IMR-90 (cell line): Measurements from ENCODE around the gene PLPPR3. TPM values are rescaled to one million over a fixed set of nuclear protein-coding genes. Genes with fewer than 3 reads are reported as not detected.
A peak's percentile ranks its signal among the peaks of the same experiment; 100 is the strongest.
"Not testable (repeated sequence)": the region's sequence is repeated elsewhere in the genome, so short reads cannot be mapped to it uniquely, and the experiment has no call there.

Source experiments
- ATAC-seq: fragments of 200-7000 bp; cut with Tn5 transposase; 2 replicates; pipeline ENCODE4 v1.9.1; 2020; ENCODE audit warnings: low read depth, mild to moderate bottlenecking, moderate library complexity
- BruUV-seq: library from RNA; stranded (reverse); fragments of 400-500 nt; replicated peaks from 2 replicates; lab custom pipeline; 2021; lab: Mats Ljungman, UMichigan
- CTCF ChIA-PET: fragments of 300-600 bp; formaldehyde crosslinking; extraction: SDS; loops from one replicate; lab custom pipeline; 2021; ENCODE audit warnings: antibody characterized with exemption; lab: Yijun Ruan, JAX
- POLR2A ChIA-PET: fragments of 300-600 bp; sonication (Branson Sonifier 250); formaldehyde crosslinking; loops from one replicate; lab custom pipeline; 2022; ENCODE audit warnings: antibody characterized with exemption; ENCODE audit not compliant: unreplicated experiment; lab: Charles Lee
- DNase-seq: peaks from one replicate; pipeline ENCODE4 v3.0.0; 2013
- H2AFZ ChIP-seq: replicated peaks from 2 replicates; pipeline ENCODE3; 2013; ENCODE audit warnings: low read length, mild to moderate bottlenecking; ENCODE audit not compliant: poor library complexity
- H2AK5ac ChIP-seq: 2 replicates; pipeline ENCODE4 v1.6.1; 2013; ENCODE audit warnings: low read depth, low read length, inconsistent platforms
- H2AK9ac ChIP-seq: replicated peaks from 2 replicates; pipeline ENCODE3; 2013; ENCODE audit warnings: mild to moderate bottlenecking, low read depth, low read length, moderate library complexity; ENCODE audit not compliant: poor library complexity
- H2BK120ac ChIP-seq: 2 replicates; pipeline ENCODE4 v1.6.1; 2013; ENCODE audit warnings: low read depth, low read length, inconsistent platforms
- H2BK15ac ChIP-seq: 3 replicates; pipeline ENCODE4 v1.6.1; 2013; ENCODE audit warnings: low read depth, low read length, inconsistent platforms
- H2BK20ac ChIP-seq: 2 replicates; pipeline ENCODE4 v1.6.1; 2013; ENCODE audit warnings: low read depth, mild to moderate bottlenecking, inconsistent platforms, low read length, moderate library complexity
- H2BK5ac ChIP-seq: 2 replicates; pipeline ENCODE4 v1.6.1; 2013; ENCODE audit warnings: mild to moderate bottlenecking, low read depth, low read length, inconsistent platforms; ENCODE audit not compliant: poor library complexity, severe bottlenecking
- H3K14ac ChIP-seq: replicated peaks from 2 replicates; pipeline ENCODE4 v1.6.1; 2013; ENCODE audit warnings: low read depth, low read length, inconsistent platforms
- H3K18ac ChIP-seq: 2 replicates; pipeline ENCODE4 v1.6.1; 2013; ENCODE audit warnings: low read depth, low read length, control low read depth
- H3K23ac ChIP-seq: 2 replicates; pipeline ENCODE4 v1.6.1; 2013; ENCODE audit warnings: low read depth, low read length, inconsistent platforms
- H3K27ac ChIP-seq: 2 replicates; pipeline ENCODE4 v1.5.1; 2013; ENCODE audit warnings: mild to moderate bottlenecking, control low read depth, low read length; ENCODE audit not compliant: insufficient read depth
- H3K27me3 ChIP-seq: 2 replicates; pipeline ENCODE4 v1.6.1; 2013; ENCODE audit warnings: low read length; ENCODE audit not compliant: control insufficient read depth, insufficient read depth
- H3K36me3 ChIP-seq: 2 replicates; pipeline ENCODE4 v1.6.1; 2013; ENCODE audit warnings: low read length, mixed read lengths; ENCODE audit not compliant: control insufficient read depth, insufficient read depth
- H3K4ac ChIP-seq: 2 replicates; pipeline ENCODE4 v1.6.1; 2013; ENCODE audit warnings: low read depth, low read length, inconsistent platforms
- H3K4me1 ChIP-seq: 2 replicates; pipeline ENCODE4 v1.6.1; 2013; ENCODE audit warnings: low read length, mixed read lengths; ENCODE audit not compliant: control insufficient read depth, insufficient read depth
- H3K4me2 ChIP-seq: 2 replicates; pipeline ENCODE4 v1.6.1; 2013; ENCODE audit warnings: low read depth, mild to moderate bottlenecking, control low read depth, low read length, moderate library complexity
- H3K4me3 ChIP-seq: 2 replicates; pipeline ENCODE4 v1.5.1; 2013; ENCODE audit warnings: low read depth, mild to moderate bottlenecking, control low read depth, low read length, moderate library complexity; ENCODE audit not compliant: insufficient read depth
- H3K56ac ChIP-seq: 2 replicates; pipeline ENCODE4 v1.6.1; 2013; ENCODE audit warnings: low read length, inconsistent platforms; ENCODE audit not compliant: insufficient read depth; ENCODE audit errors: extremely low read depth
- H3K79me1 ChIP-seq, 2 experiments: 2 replicates each; pipeline ENCODE4 v1.6.1; 2013; ENCODE audit warnings: low read length in 2 of 2, inconsistent platforms in 1 of 2, low read depth in 1 of 2
- H3K9ac ChIP-seq: 2 replicates; pipeline ENCODE4 v1.6.1; 2013; ENCODE audit warnings: low read depth, low read length, control low read depth
- H3K9me1 ChIP-seq: 2 replicates; pipeline ENCODE4 v1.6.1; 2013; ENCODE audit warnings: low read length, inconsistent platforms; ENCODE audit not compliant: insufficient read depth
- H3K9me3 ChIP-seq: 2 replicates; pipeline ENCODE4 v1.6.1; 2013; ENCODE audit warnings: low read length; ENCODE audit not compliant: control insufficient read depth, insufficient read depth
- H4K20me1 ChIP-seq: 2 replicates; pipeline ENCODE4 v1.6.1; 2013; ENCODE audit warnings: low read length, inconsistent platforms; ENCODE audit not compliant: insufficient read depth
- H4K5ac ChIP-seq: 2 replicates; pipeline ENCODE4 v1.6.1; 2013; ENCODE audit warnings: mild to moderate bottlenecking, low read depth, low read length, control low read depth
- H4K8ac ChIP-seq, 2 experiments: 2 replicates each; pipeline ENCODE4 v1.6.1; 2013; ENCODE audit warnings: low read depth in 2 of 2, low read length in 2 of 2, control low read depth in 1 of 2, inconsistent platforms in 1 of 2
- H4K91ac ChIP-seq: 2 replicates; pipeline ENCODE4 v1.6.1; 2013; ENCODE audit warnings: low read depth, low read length, inconsistent platforms; ENCODE audit not compliant: insufficient read depth
- CEBPB ChIP-seq: IDR thresholded peaks from 2 replicates; pipeline ENCODE4 v1.6.1; 2012; ENCODE audit warnings: low read depth, low read length, improper control_type of control experiment
- MAZ ChIP-seq: IDR thresholded peaks from 2 replicates; pipeline ENCODE4 v1.6.1; 2012; ENCODE audit warnings: low read depth, mild to moderate bottlenecking, low read length, improper control_type of control experiment, moderate library complexity, borderline replicate concordance
- NFE2L2 ChIP-seq: fragments of 150-350 bp; IDR thresholded peaks from 2 replicates; pipeline ENCODE4 v1.6.1; 2016; ENCODE audit warnings: low read depth, mild to moderate bottlenecking, low read length
- RAD21 ChIP-seq: IDR thresholded peaks from 2 replicates; pipeline ENCODE4 v1.6.1; 2012; ENCODE audit warnings: low read length, improper control_type of control experiment
- WGBS, 2 experiments: methylation state at CpG; one replicate each; pipeline versions ENCODE4 v1.1.5 to v1.1.7; 2013; ENCODE audit warnings: missing lambda C conversion rate in 2 of 2; ENCODE audit not compliant: insufficient read length in 1 of 2; ENCODE audit errors: extremely low coverage in 2 of 2; 5-methylcytosine and 5-hydroxymethylcytosine counted together
- dilution Hi-C: fragments of 300-500 bp; cut with HindIII; formaldehyde crosslinking; loops from one replicate; pipeline ENCODE4 v1.14.3; 2018; ENCODE audit warnings: low sequenced_read_pairs; ENCODE audit not compliant: unreplicated experiment
- in situ Hi-C: fragments of 300-500 bp; cut with MboI; formaldehyde crosslinking; loops from 3 replicates; pipeline ENCODE4 v1.14.3; 2019; ENCODE audit warnings: low sequenced_read_pairs, inconsistent platforms, mixed read lengths
- intact Hi-C: fragments of 100-400 bp; cut with micrococcal nuclease; formaldehyde crosslinking; loops from 2 replicates; pipeline ENCODE4 v1.10.0; 2022
- polyA plus RNA-seq, 3 experiments: library from polyadenylated mRNA; depleted of rRNA; stranded (reverse); fragments of >200 nt; gene quantifications; 2 replicates each; pipeline ENCODE4 v1.2.3, GENCODE V29; 2012; ENCODE audit warnings: low replicate concordance in 1 of 3
- total RNA-seq: library from RNA; depleted of rRNA; stranded (reverse); fragments of >200 nt; gene quantifications from 2 replicates; pipeline ENCODE4 v1.2.3, GENCODE V29; 2012

PLPPR3 gene
- total and polyA plus RNA-seq, 2 of the 4 experiments (the other 2 are of a cell fraction), result 0.36 to 1.2 TPM

DNA sequence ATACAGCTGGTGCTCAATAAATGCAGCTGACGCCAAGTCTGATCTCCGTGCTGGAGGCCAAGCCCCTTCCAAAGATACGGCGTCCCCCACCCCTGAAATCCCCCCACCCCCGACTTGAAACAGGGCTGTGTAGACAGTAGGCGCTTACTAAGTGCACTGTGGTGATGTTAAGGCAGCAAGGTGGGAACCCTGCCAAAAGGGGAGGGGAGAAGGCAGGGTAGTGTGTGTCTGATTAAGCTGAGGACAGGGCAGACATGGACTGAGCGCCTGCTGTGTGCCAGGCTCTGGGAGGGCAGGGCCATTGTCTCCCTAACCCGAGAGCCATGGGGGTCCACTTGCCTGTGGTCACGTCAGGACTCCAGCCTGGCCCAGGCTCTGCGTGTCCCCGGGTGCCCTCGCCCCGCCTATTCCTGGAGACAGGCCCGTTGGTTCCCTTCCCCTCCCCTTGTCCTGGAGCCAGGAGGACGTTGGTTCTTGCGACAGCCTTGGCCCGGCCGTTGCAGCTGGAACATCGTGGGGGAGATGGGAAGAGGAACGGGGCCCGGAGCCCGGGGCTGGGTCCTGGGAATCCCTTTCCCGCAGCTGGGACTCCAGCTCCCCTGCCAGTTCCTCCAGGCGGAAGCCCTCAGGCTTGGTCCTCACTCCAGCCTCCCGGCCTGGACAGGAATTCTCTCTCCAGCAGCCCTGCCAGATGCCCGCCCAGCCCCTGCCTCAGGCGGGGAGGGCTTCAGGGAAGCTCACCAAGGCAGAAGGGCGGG is 28.6 kb upstream of the PLPPR3 start:
- POLR2A ChIA-PET, result no interaction called here

DNA sequence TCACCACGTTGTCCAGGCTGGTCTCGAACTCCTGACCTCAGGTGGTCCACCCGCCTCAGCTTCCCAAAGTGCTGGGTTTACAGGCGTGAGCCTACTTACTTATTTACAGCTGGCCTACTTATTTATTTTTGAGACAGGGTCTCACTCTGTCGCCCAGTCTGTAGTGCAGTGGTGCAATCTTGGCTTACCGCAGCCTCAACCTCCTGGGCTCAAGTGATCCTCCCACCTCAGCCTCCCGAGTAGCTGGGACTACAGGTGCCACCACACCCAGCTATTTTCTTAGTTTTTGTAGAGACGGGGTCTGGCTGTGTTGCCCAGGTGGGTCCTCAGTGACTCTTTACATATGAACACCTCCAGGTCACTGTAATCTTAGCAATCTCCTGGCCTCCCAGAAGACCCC is 27.4 kb upstream of the PLPPR3 start:
- H4K20me1 ChIP-seq, H4K5ac ChIP-seq, H3K23ac ChIP-seq, H3K9ac ChIP-seq, H2AK5ac ChIP-seq, H3K14ac ChIP-seq, H3K4ac ChIP-seq, CTCF ChIA-PET, H3K79me1 ChIP-seq, H3K27ac ChIP-seq, H3K18ac ChIP-seq, H3K36me3 ChIP-seq, H2BK20ac ChIP-seq, BruUV-seq, H2BK120ac ChIP-seq, H2BK15ac ChIP-seq, H3K56ac ChIP-seq, H3K9me1 ChIP-seq, H3K4me3 ChIP-seq, H3K4me2 ChIP-seq, dilution Hi-C loops, H3K4me1 ChIP-seq, H4K91ac ChIP-seq, intact Hi-C loops, ATAC-seq, H2AFZ ChIP-seq, in situ Hi-C loops, DNase-seq, H3K9me3 ChIP-seq, H4K8ac ChIP-seq, H2BK5ac ChIP-seq: not testable (repeated sequence)
- WGBS, 2 experiments, result 83% methylated on average over 2 of the region's 8 CpGs; no CpG with 5 or more reads in 1 of the 2 experiments
- Histone ChIP-seq H2AK9ac (peak overlapping the region; percentile 52), H3K27me3 (peaks cover 11% of the 10 kb centered on the region)
- POLR2A ChIA-PET, result interaction anchor here (0.6 kb wide), 1 partner anchor 30 kb away, joined by 4 read pairs; no protein-coding TSS in a partner anchor

More for the DNA sequence above, 28.6 kb upstream of the PLPPR3 start:
- H3K9me1 ChIP-seq, result no peaks in the 10 kb centered on the region
- H4K8ac ChIP-seq, result peak overlapping the region; percentile 54 to 94; a peak in 3 of 4 replicates
- H3K4me2 ChIP-seq, result peak overlapping the region; percentile 23; the same call in 1 of the 2 replicates
- no peak overlapping the region for H3K4me3 ChIP-seq
- no peaks in the 10 kb centered on the region for H3K9me3 ChIP-seq
- ATAC-seq (peak; percentile 88), DNase-seq (peak; percentile 81)
- peak overlapping the region; percentile 89 for H2AFZ ChIP-seq
- peak overlapping the region; percentile 90 for H3K27ac ChIP-seq
- H3K14ac ChIP-seq, result peak overlapping the region; percentile 13; the same call in 1 of the 2 replicates
- CTCF ChIA-PET, result no interaction called here
- intact Hi-C loops, result loop anchor here (1.0 kb wide), 1 partner anchor 35 kb away; no protein-coding TSS in a partner anchor
- peak overlapping the region; percentile 56 for H3K18ac ChIP-seq
- peak overlapping the region; percentile 70 for H2BK5ac ChIP-seq
- H4K5ac ChIP-seq, result peak overlapping the region; percentile 68
- peak overlapping the region; percentile 95 for H2AK9ac ChIP-seq
- H2AK5ac ChIP-seq, result peak overlapping the region; percentile 88
- peak overlapping the region; percentile 84 for H3K4ac ChIP-seq
- in situ Hi-C loops, result no loop called here
- no peaks in the 10 kb centered on the region for H3K36me3 ChIP-seq
- H3K23ac ChIP-seq, result peak overlapping the region; percentile 84; the same call in 1 of the 2 replicates
- H3K9ac ChIP-seq, result peak overlapping the region; percentile 32
- peak overlapping the region; percentile 97; the same call in 2 of the 3 replicates for H2BK15ac ChIP-seq
- peak overlapping the region; percentile 90 for H4K91ac ChIP-seq
- no peaks in the 10 kb centered on the region for H4K20me1 ChIP-seq
- H3K4me1 ChIP-seq, result peaks cover 6% of the 10 kb centered on the region
- peak overlapping the region; percentile 47 for H3K56ac ChIP-seq
- H2BK20ac ChIP-seq, result peak overlapping the region; percentile 52; the same call in 1 of the 2 replicates
- 0% methylated on average over 1 of the region's 28 CpGs; no CpG with 5 or more reads in 1 of the 2 experiments for WGBS, 2 experiments
- TF ChIP-seq RAD21 (no peak), MAZ (peak; percentile 54; the same call in 1 of the 2 replicates), NFE2L2 (no peak), CEBPB (peak; percentile 89)
- dilution Hi-C loops, result no loop called here
- H3K27me3 ChIP-seq, result peaks cover 4% of the 10 kb centered on the region; the same call in 1 of the 2 replicates
- BruUV-seq, result no TSS peak
- peak overlapping the region; percentile 59 for H2BK120ac ChIP-seq
- H3K79me1 ChIP-seq, result no peaks in the 10 kb centered on the region
